CD1c-positive myeloid dendritic cell (primary cell): ENCODE results near the gene BMP2.

Source experiments
- DNase-seq: peaks from one replicate; pipeline ENCODE4 v3.0.0-alpha.2; 2016; ENCODE audit errors: extremely low spot score

Gene BMP2

DNA sequence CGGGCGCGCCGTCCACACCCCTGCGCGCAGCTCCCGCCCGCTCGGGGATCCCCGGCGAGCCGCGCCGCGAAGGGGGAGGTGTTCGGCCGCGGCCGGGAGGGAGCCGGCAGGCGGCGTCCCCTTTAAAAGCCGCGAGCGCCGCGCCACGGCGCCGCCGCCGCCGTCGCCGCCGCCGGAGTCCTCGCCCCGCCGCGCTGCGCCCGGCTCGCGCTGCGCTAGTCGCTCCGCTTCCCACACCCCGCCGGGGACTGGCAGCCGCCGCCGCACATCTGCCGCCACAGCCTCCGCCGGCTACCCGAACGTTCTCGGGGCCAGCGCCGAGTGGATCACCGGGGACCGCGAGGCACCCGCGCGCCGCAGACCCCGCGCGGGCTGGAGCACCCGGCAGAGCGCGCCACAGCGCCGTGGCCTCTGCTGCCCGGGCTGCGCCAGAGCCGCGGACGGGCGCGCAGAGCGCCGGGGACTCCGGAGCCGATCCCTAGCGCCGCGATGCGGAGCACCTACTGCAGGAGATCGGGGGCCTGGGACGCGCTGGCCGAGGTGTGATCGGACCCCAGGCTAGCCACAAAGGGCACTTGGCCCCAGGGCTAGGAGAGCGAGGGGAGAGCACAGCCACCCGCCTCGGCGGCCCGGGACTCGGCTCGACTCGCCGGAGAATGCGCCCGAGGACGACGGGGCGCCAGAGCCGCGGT lies at the start of gene BMP2:
Gene BMP2, plus strand, starts transcription at position 151 of the 692 bp plus-strand sequence. CDS start 2,441 bp downstream, outside the sequence.
- DNase-seq, result peak; percentile 29

DNA sequence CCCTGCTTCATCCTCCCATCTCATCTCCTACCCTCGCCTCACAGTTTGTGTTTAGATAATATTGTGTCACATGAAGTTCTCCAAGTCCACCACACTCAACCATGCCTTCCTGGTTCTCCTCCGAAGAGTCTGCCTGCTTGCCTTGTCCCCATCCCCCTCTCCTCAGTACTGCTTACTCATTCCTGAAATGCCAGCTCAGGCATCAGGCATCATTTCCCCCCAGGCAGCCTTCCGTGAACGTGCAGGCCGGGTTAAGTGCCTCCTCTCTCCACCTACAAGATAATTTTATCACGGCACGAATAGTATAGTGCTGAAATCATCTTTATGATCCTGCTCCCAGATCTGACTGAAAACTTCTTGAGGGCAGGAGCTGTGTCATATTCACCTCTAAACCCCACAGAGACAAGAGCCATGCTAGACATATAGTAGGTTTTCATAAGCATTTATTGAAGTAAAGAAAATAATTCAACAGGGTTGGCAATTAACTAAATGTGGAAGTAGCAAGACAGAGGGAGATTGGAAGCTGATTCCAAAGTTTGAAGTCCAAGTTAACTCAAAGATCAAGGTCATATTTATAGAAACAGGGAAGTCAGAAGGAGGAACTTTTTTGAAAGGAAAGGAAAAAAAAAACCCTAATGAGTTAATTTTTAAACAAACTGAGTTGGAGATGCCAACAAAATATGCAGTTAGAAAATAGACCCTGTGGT lies 48.7 kb upstream of the BMP2 start:
- peak; percentile 62 for DNase-seq

- no peak for DNase-seq
Observed at GRCh38 chr20:6719369-6719721, 48.1 kb upstream of the BMP2 start.

- DNase-seq, result no peak
Observed at GRCh38 chr20:6726761-6727160, 40.7 kb upstream of the BMP2 start.

DNA sequence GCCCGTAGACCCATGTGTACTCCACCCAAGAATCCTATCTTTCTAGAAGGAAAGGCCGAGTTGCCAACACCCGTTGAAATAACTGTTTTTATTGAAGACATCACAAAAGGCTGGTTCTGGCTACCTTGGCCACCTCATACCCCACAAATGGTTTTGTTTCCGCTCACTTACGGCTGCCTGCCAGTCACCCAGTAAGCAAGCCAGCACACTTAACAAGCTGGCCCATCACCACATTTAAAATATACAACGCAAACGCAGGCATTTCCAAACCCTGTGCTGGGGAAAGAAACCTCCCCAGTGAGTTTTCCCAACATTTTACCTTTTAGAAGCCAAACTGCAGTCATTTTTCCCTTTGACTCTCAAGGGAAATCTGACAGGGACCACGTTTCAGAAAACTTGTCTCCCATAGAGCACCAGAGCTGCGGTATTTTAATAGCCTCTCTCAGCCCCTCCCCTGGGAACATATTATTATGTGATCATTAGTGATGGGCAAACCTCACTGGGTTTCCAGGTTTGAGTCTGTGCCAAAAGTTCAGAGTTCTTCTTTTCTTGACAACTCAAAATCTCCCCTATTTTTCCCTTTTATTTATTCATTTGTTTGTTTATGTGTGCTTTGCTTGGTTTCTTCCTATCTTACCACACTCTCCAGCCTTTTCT lies 36.7 kb upstream of the BMP2 start:
- DNase-seq, result no peak

DNA sequence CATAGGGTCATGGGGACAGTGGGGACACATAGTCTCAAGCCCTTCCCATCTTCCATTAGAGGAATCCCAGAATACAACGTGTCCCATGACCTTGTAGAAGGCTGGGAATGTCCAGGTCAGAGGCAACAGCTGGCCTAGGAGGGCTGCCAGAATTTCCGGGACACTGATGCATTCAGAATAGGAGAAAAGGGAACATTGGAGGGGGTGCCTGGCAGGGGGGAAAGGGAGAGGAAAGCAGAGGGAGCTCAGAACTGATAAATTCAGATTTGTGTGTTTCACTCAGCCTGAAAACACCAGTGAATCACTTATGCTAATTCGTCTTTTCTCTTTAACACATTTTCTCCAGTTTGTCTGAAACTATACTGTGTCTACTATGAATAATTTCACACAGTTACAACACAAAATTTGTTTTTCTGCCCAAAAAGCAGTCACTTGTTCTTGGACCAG lies 35.5 kb upstream of the BMP2 start:
- DNase-seq, result no peak

DNA sequence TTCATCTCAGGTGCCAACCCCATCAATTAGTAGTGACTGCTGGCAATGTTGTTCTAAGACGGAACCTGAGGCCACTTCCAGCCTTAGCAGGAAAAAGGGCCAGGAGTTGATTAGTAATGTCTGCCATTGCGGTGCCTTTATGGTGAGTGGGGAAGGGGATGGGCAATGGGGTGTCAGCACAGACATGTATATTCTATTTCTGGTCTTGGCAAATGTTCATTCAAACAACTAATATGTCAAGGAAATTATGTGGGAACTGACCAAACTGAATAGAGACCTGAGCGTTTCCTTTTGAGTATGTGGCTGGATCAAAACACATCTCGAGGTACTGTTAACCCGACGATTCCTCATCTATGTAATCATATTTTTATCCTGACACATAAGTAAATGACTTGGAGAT lies 34.6 kb upstream of the BMP2 start:
- no peak for DNase-seq

DNA sequence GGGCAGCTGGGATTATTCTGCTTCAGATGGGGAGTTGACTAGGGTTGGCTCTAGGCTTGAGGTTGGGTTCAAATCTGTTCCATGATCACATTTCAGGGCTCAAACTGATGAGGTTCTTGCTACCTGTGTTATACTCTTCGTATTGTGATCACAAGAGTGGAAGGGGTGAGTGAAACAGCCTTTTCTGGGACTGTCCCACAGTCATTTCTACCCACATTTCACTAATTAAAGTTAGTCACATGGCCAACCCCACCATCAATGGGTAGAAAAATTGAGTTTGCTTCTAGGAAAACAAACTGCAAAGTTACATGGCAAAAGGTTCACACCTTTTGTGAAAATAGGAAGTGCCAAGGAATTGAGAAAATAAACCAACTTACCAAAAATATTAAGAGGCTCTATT lies 33.5 kb upstream of the BMP2 start:
- DNase-seq, result no peak

DNA sequence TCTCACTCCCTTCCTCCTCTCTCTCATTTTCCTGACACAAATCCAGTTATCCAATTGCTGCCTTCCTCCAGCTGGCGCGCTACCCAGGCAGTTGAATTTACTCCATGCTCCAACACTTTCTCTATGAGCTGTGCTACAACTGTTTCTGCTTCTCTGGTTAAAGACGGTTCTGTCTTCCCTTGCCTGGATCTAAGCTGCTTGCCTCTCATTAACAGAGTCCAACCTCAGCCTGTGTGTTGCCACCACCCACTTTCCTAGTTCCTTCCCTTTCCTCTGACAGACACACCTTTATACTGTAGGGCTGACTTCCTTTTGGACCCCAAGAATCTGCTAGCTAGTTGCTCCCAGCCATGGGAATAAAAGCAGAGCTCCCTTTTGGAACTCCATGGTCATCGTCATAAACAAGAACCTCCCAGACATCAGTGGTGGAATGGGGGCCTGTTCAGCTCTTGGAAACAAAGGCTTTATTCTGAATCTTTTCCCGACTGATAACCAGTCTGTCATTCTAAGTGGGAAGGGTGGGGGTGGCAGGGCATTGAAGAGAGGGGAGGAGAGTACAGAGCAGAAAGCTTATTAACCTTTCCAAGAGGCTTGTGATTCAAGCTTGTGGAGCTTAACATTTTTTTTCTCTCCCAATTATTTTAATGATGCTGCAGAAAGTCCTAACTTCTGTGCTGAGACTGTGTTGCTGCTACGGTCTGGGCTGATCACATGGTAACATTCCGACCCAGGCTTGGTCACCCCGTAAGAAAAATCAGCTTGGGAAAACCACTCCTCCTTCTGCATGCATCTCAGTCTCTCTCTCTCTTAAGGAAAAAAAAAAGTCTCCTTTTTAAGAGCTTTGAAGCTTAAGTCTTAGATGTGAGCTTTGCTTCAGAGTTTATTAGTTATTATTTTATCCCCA lies 31.3 kb upstream of the BMP2 start:
- DNase-seq, result no peak

- DNase-seq, result no peak
Observed at GRCh38 chr20:6739406-6739805, 28.1 kb upstream of the BMP2 start.

DNA sequence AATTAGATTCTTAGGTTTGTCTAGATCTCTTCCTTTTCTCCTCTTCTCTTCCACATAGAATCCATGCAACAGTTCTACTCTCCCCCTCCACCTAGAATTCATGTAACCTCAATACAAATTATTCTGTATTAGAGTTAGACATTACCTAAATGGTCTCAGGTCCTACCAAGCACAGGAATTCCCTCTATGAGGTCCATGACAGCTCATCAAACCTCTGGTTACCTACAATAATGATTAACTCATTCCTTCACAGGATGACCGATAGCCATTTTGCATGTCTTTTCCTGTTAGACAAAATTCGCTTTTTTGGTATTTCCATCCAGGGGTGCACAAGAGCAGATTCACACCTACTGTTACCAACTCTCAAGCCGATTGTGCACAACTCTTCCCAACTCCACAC lies 27.4 kb upstream of the BMP2 start:
- no peak for DNase-seq

GRCh38 chr20:6744180-6744579 lies 23.3 kb upstream of the BMP2 start:
- DNase-seq, result peak; percentile 42

GRCh38 chr20:6744805-6745204 lies 22.7 kb upstream of the BMP2 start:
- no peak for DNase-seq

DNA sequence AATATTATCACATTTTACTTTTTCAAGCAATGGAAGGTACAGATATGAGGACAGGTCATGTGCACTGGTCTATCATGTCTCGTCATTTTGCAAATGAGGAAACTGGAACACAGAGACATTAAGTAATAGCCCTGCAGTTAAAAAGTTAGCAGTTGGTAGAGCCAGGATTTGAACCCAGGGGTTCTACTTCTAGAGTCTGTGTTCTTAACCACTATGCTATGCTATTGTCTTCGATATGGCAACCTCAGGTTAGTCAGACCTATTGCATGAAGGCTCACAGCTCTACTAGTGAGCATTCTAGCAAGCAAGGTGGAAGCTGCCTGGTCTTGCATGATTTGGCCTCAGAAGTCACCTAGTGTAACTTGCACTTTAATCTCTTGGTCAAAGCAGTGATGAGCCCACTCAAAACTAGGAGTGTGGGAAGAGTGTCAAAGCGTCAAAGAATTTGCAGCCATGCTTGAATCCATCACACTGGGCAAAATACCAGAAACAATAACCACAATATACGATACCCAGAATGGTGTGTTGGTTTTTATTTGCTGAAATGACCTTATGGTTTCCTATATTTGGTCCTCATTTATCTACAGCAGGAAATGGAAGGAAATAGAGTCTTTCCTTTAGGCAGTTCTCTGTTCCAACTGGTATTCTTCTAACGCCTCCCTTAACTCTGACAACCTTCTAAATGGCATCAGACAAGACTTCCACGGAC lies 20.4 kb upstream of the BMP2 start:
- no peak for DNase-seq

- DNase-seq, result no peak
Observed at GRCh38 chr20:6750438-6750837, 17.0 kb upstream of the BMP2 start.

GRCh38 chr20:6756693-6757595 lies 10.5 kb upstream of the BMP2 start:
- no peak for DNase-seq

- DNase-seq, result no peak
Observed at GRCh38 chr20:6764619-6765018, 2.9 kb upstream of the BMP2 start.

DNA sequence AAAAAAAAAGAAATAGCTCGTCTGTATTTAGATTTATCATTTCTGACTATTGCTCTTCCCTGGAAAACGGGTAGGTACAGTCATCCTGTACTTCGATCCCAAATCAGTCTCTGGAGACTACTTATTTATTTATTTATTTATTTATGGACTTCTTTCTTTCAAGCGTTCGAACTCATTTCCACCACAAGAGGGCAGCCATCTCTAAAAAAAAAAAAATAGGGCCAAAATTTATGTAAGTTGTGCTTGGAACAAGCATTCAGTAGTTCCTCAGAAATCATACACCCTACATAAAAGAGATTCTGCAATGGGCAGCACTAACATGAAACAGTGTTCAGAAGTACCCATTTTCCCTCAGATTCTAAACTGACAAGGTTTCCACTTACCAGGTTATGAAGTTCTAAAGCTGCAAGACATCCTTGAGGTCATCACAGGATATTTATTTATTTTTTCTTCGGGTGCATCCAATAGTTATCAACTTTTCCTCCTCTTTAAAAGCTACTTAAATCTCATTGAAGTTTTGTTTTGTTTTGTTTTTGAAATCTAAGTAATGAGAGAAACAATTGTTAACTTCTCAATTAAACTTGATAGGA lies 1.9 kb upstream of the BMP2 start:
- peak; percentile 57 for DNase-seq

DNA sequence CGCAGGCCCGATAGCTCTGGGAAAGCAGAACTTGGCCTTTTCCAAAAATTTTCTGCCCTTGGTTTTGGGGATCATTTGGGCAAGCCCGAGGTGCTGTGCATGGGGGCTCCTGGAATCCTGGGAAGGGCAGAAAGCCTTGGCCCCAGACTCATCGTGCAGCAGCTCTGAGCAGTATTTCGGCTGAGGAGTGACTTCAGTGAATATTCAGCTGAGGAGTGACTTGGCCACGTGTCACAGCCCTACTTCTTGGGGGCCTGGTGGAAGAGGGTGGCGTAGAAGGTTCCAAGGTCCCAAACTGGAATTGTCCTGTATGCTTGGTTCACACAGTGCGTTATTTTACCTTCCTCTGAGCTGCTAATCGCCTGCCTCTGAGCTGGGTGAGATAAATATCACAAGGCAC lies 1.1 kb upstream of the BMP2 start:
- no peak for DNase-seq

DNA sequence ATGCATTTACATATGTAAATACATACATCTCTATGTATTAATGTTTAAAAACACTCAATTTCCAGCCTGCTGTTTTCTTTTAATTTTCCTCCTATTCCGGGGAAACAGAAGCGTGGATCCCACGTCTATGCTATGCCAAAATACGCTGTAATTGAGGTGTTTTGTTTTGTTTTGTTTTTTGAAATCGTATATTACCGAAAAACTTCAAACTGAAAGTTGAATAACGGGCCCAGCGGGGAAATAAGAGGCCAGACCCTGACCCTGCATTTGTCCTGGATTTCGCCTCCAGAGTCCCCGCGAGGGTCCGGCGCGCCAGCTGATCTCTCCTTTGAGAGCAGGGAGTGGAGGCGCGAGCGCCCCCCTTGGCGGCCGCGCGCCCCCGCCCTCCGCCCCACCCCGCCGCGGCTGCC lies 355 bp upstream of the BMP2 start:
- DNase-seq, result no peak
